IMR-90 (cell line): ENCODE measurements around the gene STEAP1. TPM values are rescaled to one million over a fixed set of nuclear protein-coding genes. Genes with fewer than 3 reads are reported as not detected.
"Not testable (repeated sequence)": the region's sequence is repeated elsewhere in the genome, so short reads cannot be mapped to it uniquely, and the experiment has no call there.

Experiments used
- ATAC-seq: fragments of 200-7000 bp; cut with Tn5 transposase; 2 replicates; pipeline ENCODE4 v1.9.1; 2020; ENCODE audit warnings: low read depth, mild to moderate bottlenecking, moderate library complexity
- BruUV-seq: library from RNA; stranded (reverse); fragments of 400-500 nt; replicated peaks from 2 replicates; lab custom pipeline; 2021; lab: Mats Ljungman, UMichigan
- CTCF ChIA-PET: fragments of 300-600 bp; formaldehyde crosslinking; extraction: SDS; loops from one replicate; lab custom pipeline; 2021; ENCODE audit warnings: antibody characterized with exemption; lab: Yijun Ruan, JAX
- POLR2A ChIA-PET: fragments of 300-600 bp; sonication (Branson Sonifier 250); formaldehyde crosslinking; loops from one replicate; lab custom pipeline; 2022; ENCODE audit warnings: antibody characterized with exemption; ENCODE audit not compliant: unreplicated experiment; lab: Charles Lee
- DNase-seq: peaks from one replicate; pipeline ENCODE4 v3.0.0; 2013
- H2AFZ ChIP-seq: replicated peaks from 2 replicates; pipeline ENCODE3; 2013; ENCODE audit warnings: low read length, mild to moderate bottlenecking; ENCODE audit not compliant: poor library complexity
- H2AK5ac ChIP-seq: 2 replicates; pipeline ENCODE4 v1.6.1; 2013; ENCODE audit warnings: low read depth, low read length, inconsistent platforms
- H2AK9ac ChIP-seq: replicated peaks from 2 replicates; pipeline ENCODE3; 2013; ENCODE audit warnings: mild to moderate bottlenecking, low read depth, low read length, moderate library complexity; ENCODE audit not compliant: poor library complexity
- H2BK120ac ChIP-seq: 2 replicates; pipeline ENCODE4 v1.6.1; 2013; ENCODE audit warnings: low read depth, low read length, inconsistent platforms
- H2BK15ac ChIP-seq: 3 replicates; pipeline ENCODE4 v1.6.1; 2013; ENCODE audit warnings: low read depth, low read length, inconsistent platforms
- H2BK20ac ChIP-seq: 2 replicates; pipeline ENCODE4 v1.6.1; 2013; ENCODE audit warnings: low read depth, mild to moderate bottlenecking, inconsistent platforms, low read length, moderate library complexity
- H2BK5ac ChIP-seq: 2 replicates; pipeline ENCODE4 v1.6.1; 2013; ENCODE audit warnings: mild to moderate bottlenecking, low read depth, low read length, inconsistent platforms; ENCODE audit not compliant: poor library complexity, severe bottlenecking
- H3K14ac ChIP-seq: replicated peaks from 2 replicates; pipeline ENCODE4 v1.6.1; 2013; ENCODE audit warnings: low read depth, low read length, inconsistent platforms
- H3K18ac ChIP-seq: 2 replicates; pipeline ENCODE4 v1.6.1; 2013; ENCODE audit warnings: low read depth, low read length, control low read depth
- H3K23ac ChIP-seq: 2 replicates; pipeline ENCODE4 v1.6.1; 2013; ENCODE audit warnings: low read depth, low read length, inconsistent platforms
- H3K27ac ChIP-seq: 2 replicates; pipeline ENCODE4 v1.5.1; 2013; ENCODE audit warnings: mild to moderate bottlenecking, control low read depth, low read length; ENCODE audit not compliant: insufficient read depth
- H3K27me3 ChIP-seq: 2 replicates; pipeline ENCODE4 v1.6.1; 2013; ENCODE audit warnings: low read length; ENCODE audit not compliant: control insufficient read depth, insufficient read depth
- H3K36me3 ChIP-seq: 2 replicates; pipeline ENCODE4 v1.6.1; 2013; ENCODE audit warnings: low read length, mixed read lengths; ENCODE audit not compliant: control insufficient read depth, insufficient read depth
- H3K4ac ChIP-seq: 2 replicates; pipeline ENCODE4 v1.6.1; 2013; ENCODE audit warnings: low read depth, low read length, inconsistent platforms
- H3K4me1 ChIP-seq: 2 replicates; pipeline ENCODE4 v1.6.1; 2013; ENCODE audit warnings: low read length, mixed read lengths; ENCODE audit not compliant: control insufficient read depth, insufficient read depth
- H3K4me2 ChIP-seq: 2 replicates; pipeline ENCODE4 v1.6.1; 2013; ENCODE audit warnings: low read depth, mild to moderate bottlenecking, control low read depth, low read length, moderate library complexity
- H3K4me3 ChIP-seq: 2 replicates; pipeline ENCODE4 v1.5.1; 2013; ENCODE audit warnings: low read depth, mild to moderate bottlenecking, control low read depth, low read length, moderate library complexity; ENCODE audit not compliant: insufficient read depth
- H3K56ac ChIP-seq: 2 replicates; pipeline ENCODE4 v1.6.1; 2013; ENCODE audit warnings: low read length, inconsistent platforms; ENCODE audit not compliant: insufficient read depth; ENCODE audit errors: extremely low read depth
- H3K79me1 ChIP-seq, 2 experiments: 2 replicates each; pipeline ENCODE4 v1.6.1; 2013; ENCODE audit warnings: low read length in 2 of 2, inconsistent platforms in 1 of 2, low read depth in 1 of 2
- H3K9ac ChIP-seq: 2 replicates; pipeline ENCODE4 v1.6.1; 2013; ENCODE audit warnings: low read depth, low read length, control low read depth
- H3K9me1 ChIP-seq: 2 replicates; pipeline ENCODE4 v1.6.1; 2013; ENCODE audit warnings: low read length, inconsistent platforms; ENCODE audit not compliant: insufficient read depth
- H3K9me3 ChIP-seq: 2 replicates; pipeline ENCODE4 v1.6.1; 2013; ENCODE audit warnings: low read length; ENCODE audit not compliant: control insufficient read depth, insufficient read depth
- H4K20me1 ChIP-seq: 2 replicates; pipeline ENCODE4 v1.6.1; 2013; ENCODE audit warnings: low read length, inconsistent platforms; ENCODE audit not compliant: insufficient read depth
- H4K5ac ChIP-seq: 2 replicates; pipeline ENCODE4 v1.6.1; 2013; ENCODE audit warnings: mild to moderate bottlenecking, low read depth, low read length, control low read depth
- H4K8ac ChIP-seq, 2 experiments: 2 replicates each; pipeline ENCODE4 v1.6.1; 2013; ENCODE audit warnings: low read depth in 2 of 2, low read length in 2 of 2, control low read depth in 1 of 2, inconsistent platforms in 1 of 2
- H4K91ac ChIP-seq: 2 replicates; pipeline ENCODE4 v1.6.1; 2013; ENCODE audit warnings: low read depth, low read length, inconsistent platforms; ENCODE audit not compliant: insufficient read depth
- WGBS, 2 experiments: methylation state at CpG; one replicate each; pipeline versions ENCODE4 v1.1.5 to v1.1.7; 2013; ENCODE audit warnings: missing lambda C conversion rate in 2 of 2; ENCODE audit not compliant: insufficient read length in 1 of 2; ENCODE audit errors: extremely low coverage in 2 of 2; 5-methylcytosine and 5-hydroxymethylcytosine counted together
- dilution Hi-C: fragments of 300-500 bp; cut with HindIII; formaldehyde crosslinking; loops from one replicate; pipeline ENCODE4 v1.14.3; 2018; ENCODE audit warnings: low sequenced_read_pairs; ENCODE audit not compliant: unreplicated experiment
- in situ Hi-C: fragments of 300-500 bp; cut with MboI; formaldehyde crosslinking; loops from 3 replicates; pipeline ENCODE4 v1.14.3; 2019; ENCODE audit warnings: low sequenced_read_pairs, inconsistent platforms, mixed read lengths
- intact Hi-C: fragments of 100-400 bp; cut with micrococcal nuclease; formaldehyde crosslinking; loops from 2 replicates; pipeline ENCODE4 v1.10.0; 2022
- polyA plus RNA-seq, 3 experiments: library from polyadenylated mRNA; depleted of rRNA; stranded (reverse); fragments of >200 nt; gene quantifications; 2 replicates each; pipeline ENCODE4 v1.2.3, GENCODE V29; 2012; ENCODE audit warnings: low replicate concordance in 1 of 3
- total RNA-seq: library from RNA; depleted of rRNA; stranded (reverse); fragments of >200 nt; gene quantifications from 2 replicates; pipeline ENCODE4 v1.2.3, GENCODE V29; 2012

STEAP1 gene
- total and polyA plus RNA-seq, 2 of the 4 experiments (the other 2 are of a cell fraction): 3.9 to 5.2 TPM

- H3K4ac ChIP-seq, H3K4me1 ChIP-seq, H3K9me1 ChIP-seq, H2BK20ac ChIP-seq, H4K91ac ChIP-seq, BruUV-seq, H3K4me2 ChIP-seq, H3K9ac ChIP-seq, H3K27me3 ChIP-seq, H3K79me1 ChIP-seq, H4K5ac ChIP-seq, H2AK5ac ChIP-seq, H3K18ac ChIP-seq, in situ Hi-C loops, H4K8ac ChIP-seq, H3K14ac ChIP-seq, H3K9me3 ChIP-seq, H3K27ac ChIP-seq, H2BK120ac ChIP-seq, H3K36me3 ChIP-seq, dilution Hi-C loops, H2AK9ac ChIP-seq, H2BK15ac ChIP-seq, H3K4me3 ChIP-seq, H3K56ac ChIP-seq, H4K20me1 ChIP-seq, intact Hi-C loops, H2AFZ ChIP-seq, H3K23ac ChIP-seq: not testable (repeated sequence)
- WGBS, 2 experiments: no CpG with 5 or more reads among the region's 4 CpGs
- ChIA-PET CTCF (interaction anchor here (0.6 kb wide), 1 partner anchor 191 kb away, joined by 3 read pairs; no protein-coding TSS in a partner anchor), POLR2A (interaction anchor here (0.6 kb wide), 1 partner anchor 16 kb away, joined by 5 read pairs; no protein-coding TSS in a partner anchor)
- peak overlapping the region; percentile 39 for H2BK5ac ChIP-seq
- peak; percentile 40 for ATAC-seq
- DNase-seq: peak; percentile 46
Observed at GRCh38 chr7:90157761-90158350, 3.6 kb downstream of the STEAP1 start.
